A549 (cell line): Measurements from ENCODE around the gene LRIG1. TPM values are rescaled to one million over a fixed set of nuclear protein-coding genes. Genes with fewer than 3 reads are reported as not detected.

Source experiments
- ATAC-seq, 2 experiments: fragments of 200-7000 bp in 1 of 2; fragments of >200 bp in 1 of 2; cut with Nextera tagmentation in 1 of 2; cut with Tn5 transposase in 1 of 2; 3 replicates each; pipeline versions ENCODE4 v1.8.0 to v1.9.1; 2018 to 2020; ENCODE audit warnings: mild to moderate bottlenecking in 1 of 2, moderate library complexity in 1 of 2
- CTCF ChIA-PET: fragments of 300-600 bp; sonication (Branson Sonifier 250); formaldehyde crosslinking; extraction: SDS; loops from one replicate; lab custom pipeline; 2021; ENCODE audit warnings: antibody characterized with exemption, inconsistent platforms; lab: Yijun Ruan, JAX
- POLR2A ChIA-PET: fragments of 350-600 bp; formaldehyde crosslinking; extraction: SDS; loops from one replicate; lab custom pipeline; 2021; ENCODE audit warnings: antibody characterized with exemption, inconsistent platforms; lab: Yijun Ruan, JAX
- DNase-seq, 2 experiments: peaks; one replicate each; pipeline versions ENCODE4 v3.0.0 to v3.0.0-alpha.2; 2011 to 2016; ENCODE audit warnings: low read depth in 1 of 2, low spot score in 1 of 2
- FAIRE-seq: peaks from 2 replicates; lab custom pipeline; 2011; peaks lifted over from hg19 to GRCh38; lab: Jason Lieb, UNC
- H3K27ac ChIP-seq, 2 experiments: fragments of >200 bp; sonication (Bioruptor Twin); formaldehyde crosslinking; 3 replicates each; pipeline ENCODE4 v1.5.1; 2016 to 2017
- H3K4me1 ChIP-seq: fragments of >200 bp; sonication (Bioruptor Twin); formaldehyde crosslinking; 3 replicates; pipeline ENCODE4 v1.6.1; 2016
- H3K4me2 ChIP-seq: fragments of >200 bp; sonication (Bioruptor Twin); formaldehyde crosslinking; 3 replicates; pipeline ENCODE4 v1.6.1; 2016
- H3K4me3 ChIP-seq: fragments of >200 bp; sonication (Bioruptor Twin); formaldehyde crosslinking; 3 replicates; pipeline ENCODE4 v1.5.1; 2016
- H3K9me3 ChIP-seq: fragments of >200 bp; sonication (Bioruptor Twin); formaldehyde crosslinking; 3 replicates; pipeline ENCODE4 v1.6.1; 2016
- ATOH8 ChIP-seq: fragments of 250-450 bp; sonication (Bioruptor Pico); IDR thresholded peaks from 2 replicates; pipeline ENCODE4 v1.5.0; 2020; ENCODE audit warnings: low read depth, mild to moderate bottlenecking, moderate library complexity
- BHLHE40 ChIP-seq: IDR thresholded peaks from 2 replicates; pipeline ENCODE4 v1.6.1; 2012; ENCODE audit warnings: low read depth, low read length, inconsistent platforms
- CBX8 ChIP-seq: fragments of 200-600 bp; sonication (generic); IDR thresholded peaks from 2 replicates; pipeline ENCODE4 v1.6.1; 2016
- CEBPB ChIP-seq, 2 experiments: fragments of >200 bp in 1 of 2; sonication (Bioruptor Twin) in 1 of 2; formaldehyde crosslinking in 1 of 2; IDR thresholded peaks; 2 replicates each; pipeline ENCODE4 v1.6.1; 2012 to 2016
- EHMT2 ChIP-seq: fragments of 200-600 bp; sonication (generic); IDR thresholded peaks from 2 replicates; pipeline ENCODE4 v1.6.1; 2016; ENCODE audit warnings: antibody characterized with exemption, low read depth, mild to moderate bottlenecking, moderate library complexity
- HOXB5 ChIP-seq: fragments of 250-450 bp; sonication (Bioruptor Pico); IDR thresholded peaks from 2 replicates; pipeline ENCODE4 v1.5.0; 2020; ENCODE audit warnings: mild to moderate bottlenecking, moderate library complexity
- JUN ChIP-seq, 2 experiments: fragments of >200 bp; sonication (Bioruptor Twin); formaldehyde crosslinking; IDR thresholded peaks; 2 replicates in 1 of 2; 3 replicates in 1 of 2; pipeline ENCODE4 v1.6.1; 2016 to 2017
- MAFK ChIP-seq: fragments of 450-650 bp; IDR thresholded peaks from 2 replicates; pipeline ENCODE4 v1.6.1; 2014; ENCODE audit not compliant: partially characterized antibody
- MYC ChIP-seq: IDR thresholded peaks from 2 replicates; pipeline ENCODE4 v1.6.1; 2012; ENCODE audit warnings: mild to moderate bottlenecking, inconsistent platforms, low read length, improper control_type of control experiment, borderline replicate concordance
- NFE2L2 ChIP-seq: fragments of 150-350 bp; conservative IDR thresholded peaks from 2 replicates; pipeline ENCODE4 v1.6.1; 2014; ENCODE audit warnings: low read length
- POLR2AphosphoS2 ChIP-seq: conservative IDR thresholded peaks from 2 replicates; pipeline ENCODE4 v1.6.1; 2012; ENCODE audit warnings: low read length, improper control_type of control experiment, inconsistent platforms
- SMC3 ChIP-seq: fragments of >200 bp; sonication (Bioruptor Twin); formaldehyde crosslinking; IDR thresholded peaks from 3 replicates; pipeline ENCODE4 v1.6.1; 2018; ENCODE audit warnings: inconsistent platforms
- TFCP2L1 ChIP-seq: fragments of 250-450 bp; sonication (Bioruptor Pico); IDR thresholded peaks from 2 replicates; pipeline ENCODE4 v1.5.0; 2021; ENCODE audit warnings: mild to moderate bottlenecking
- WGBS: methylation state at CpG from one replicate; pipeline ENCODE4 v1.1.6; 2017; ENCODE audit errors: missing lambda C conversion rate; 5-methylcytosine and 5-hydroxymethylcytosine counted together
- polyA plus RNA-seq, 4 experiments: library from polyadenylated mRNA; depleted of rRNA in 3 of 4; stranded (reverse); fragments of >200 nt; fragmentation: RNase III in 1 of 4; extraction: RNeasy Plus Mini Kit Qiagen cat#74134 plus additional on column Dnase treatment in 1 of 4; gene quantifications; 2 replicates in 3 of 4; 3 replicates in 1 of 4; pipeline ENCODE4 v1.2.3, GENCODE V29; 2011 to 2017
- TF ChIP-seq, protein P1 (sequence below): fragments of 150-350 bp; IDR thresholded peaks from 2 replicates; pipeline ENCODE4 v1.6.1; 2014; ENCODE audit warnings: low read depth, mild to moderate bottlenecking, low read length
- TF ChIP-seq, protein P2 (sequence below): fragments of >200 bp; sonication (Bioruptor Twin); formaldehyde crosslinking; IDR thresholded peaks from 2 replicates; pipeline ENCODE4 v1.6.1; 2016
- TF ChIP-seq, protein P3 (sequence below): IDR thresholded peaks from 2 replicates; pipeline ENCODE4 v1.6.1; 2012

LRIG1 gene
- polyA plus RNA-seq, 2 of the 4 experiments (the other 2 are of a cell fraction): 1.8 to 6.2 TPM

- no peak for TF ChIP-seq MYC
- Histone ChIP-seq H3K4me2 (no peak overlapping the region), H3K4me3 (no peak overlapping the region), H3K9me3 (no peaks in the 10 kb centered on the region), H3K27ac (no peak overlapping the region), H3K4me1 (no peaks in the 10 kb centered on the region)
- ATAC-seq (no peak), DNase-seq (no peak), FAIRE-seq (no peak)
- ChIA-PET CTCF (interaction anchor here (1.8 kb wide), 1 partner anchor 479 kb away, joined by 4 read pairs; no protein-coding TSS in a partner anchor), POLR2A (no interaction called here)
- 86% methylated on average over 8 of the region's 8 CpGs for WGBS
These were observed 158.0 kb downstream of the LRIG1 start for GRCh38 chr3:66342717-66343356.

DNA sequence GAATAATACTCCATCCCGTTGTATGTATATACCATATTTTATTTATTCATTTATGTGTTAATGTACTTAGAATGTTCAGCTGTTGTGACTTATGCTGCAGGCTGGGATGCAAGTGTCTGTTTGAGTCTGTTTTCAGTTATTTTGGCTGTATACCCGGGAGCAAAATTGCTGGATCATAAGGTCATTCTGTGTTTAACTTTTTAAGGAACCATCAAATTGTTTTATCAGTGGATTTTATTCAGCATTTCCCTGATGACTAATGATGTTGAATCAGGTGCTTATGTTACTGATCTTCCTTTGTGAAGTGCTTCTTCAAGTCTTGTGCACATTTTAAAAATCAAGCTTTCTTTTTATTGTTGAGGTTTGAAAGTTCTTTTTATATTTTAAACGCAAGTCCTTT, 161.9 kb downstream of the LRIG1 start:
- no peak overlapping the region for H3K4me2 ChIP-seq
- no peak overlapping the region for H3K27ac ChIP-seq
- DNase-seq: no peak
- TF ChIP-seq CEBPB (IDR thresholded peaks at IDR 0.05) (no peak), TFCP2L1 (CRISPR knock-in tag) (no peak), NFE2L2 (no peak), BHLHE40 (no peak), MAFK (no peak)
- TF ChIP-seq, protein P1, sequence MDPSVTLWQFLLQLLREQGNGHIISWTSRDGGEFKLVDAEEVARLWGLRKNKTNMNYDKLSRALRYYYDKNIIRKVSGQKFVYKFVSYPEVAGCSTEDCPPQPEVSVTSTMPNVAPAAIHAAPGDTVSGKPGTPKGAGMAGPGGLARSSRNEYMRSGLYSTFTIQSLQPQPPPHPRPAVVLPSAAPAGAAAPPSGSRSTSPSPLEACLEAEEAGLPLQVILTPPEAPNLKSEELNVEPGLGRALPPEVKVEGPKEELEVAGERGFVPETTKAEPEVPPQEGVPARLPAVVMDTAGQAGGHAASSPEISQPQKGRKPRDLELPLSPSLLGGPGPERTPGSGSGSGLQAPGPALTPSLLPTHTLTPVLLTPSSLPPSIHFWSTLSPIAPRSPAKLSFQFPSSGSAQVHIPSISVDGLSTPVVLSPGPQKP: no peak
- TF ChIP-seq, all 56 proteins: peak for 0
- H3K9me3 ChIP-seq: no peaks in the 10 kb centered on the region
- WGBS: 61% methylated on average over 3 of the region's 3 CpGs
- no peaks in the 10 kb centered on the region for H3K4me1 ChIP-seq
- H3K4me3 ChIP-seq: no peak overlapping the region
- CTCF ChIA-PET: no interaction called here
- FAIRE-seq (no peak), ATAC-seq (no peak)
- POLR2A ChIA-PET: no interaction called here

DNA sequence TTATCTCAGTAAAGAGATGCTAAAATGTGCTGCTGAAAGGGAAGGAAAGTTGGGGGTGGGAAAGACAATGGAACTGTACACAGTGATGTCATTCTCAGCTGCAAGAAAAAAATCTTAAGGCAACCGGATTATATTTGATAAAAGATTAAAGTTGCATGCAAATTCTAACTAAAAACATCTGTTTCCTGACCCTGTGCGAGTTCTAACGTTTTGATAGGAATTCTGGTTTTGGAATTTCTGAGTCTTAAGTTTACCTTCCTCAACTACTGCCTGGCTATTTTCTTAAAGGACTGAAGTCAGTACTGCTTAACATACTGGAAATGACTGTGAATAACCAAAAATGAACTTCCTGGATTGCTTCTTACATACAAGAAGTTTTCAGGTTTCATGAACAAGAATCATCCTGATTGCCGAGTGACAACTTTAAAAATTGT, 164.5 kb downstream of the LRIG1 start:
- ChIA-PET CTCF (no interaction called here), POLR2A (no interaction called here)
- FAIRE-seq (no peak), DNase-seq (no peak), ATAC-seq (no peak)
- Histone ChIP-seq H3K4me1 (no peaks in the 10 kb centered on the region), H3K27ac (no peak overlapping the region), H3K4me2 (no peak overlapping the region), H3K9me3 (no peaks in the 10 kb centered on the region), H3K4me3 (no peak overlapping the region)
- TF ChIP-seq, protein P2, sequence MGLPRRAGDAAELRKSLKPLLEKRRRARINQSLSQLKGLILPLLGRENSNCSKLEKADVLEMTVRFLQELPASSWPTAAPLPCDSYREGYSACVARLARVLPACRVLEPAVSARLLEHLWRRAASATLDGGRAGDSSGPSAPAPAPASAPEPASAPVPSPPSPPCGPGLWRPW: no peak
- 55% methylated on average over 4 of the region's 4 CpGs for WGBS

- POLR2A ChIA-PET: no interaction called here
- no peak for ATAC-seq
- no peak overlapping the region for H3K27ac ChIP-seq
- no peak overlapping the region for H3K4me2 ChIP-seq
- no peak overlapping the region for H3K4me3 ChIP-seq
- no peaks in the 10 kb centered on the region for H3K9me3 ChIP-seq
- no peaks in the 10 kb centered on the region for H3K4me1 ChIP-seq
- TF ChIP-seq SMC3: no peak
- TF ChIP-seq JUN (IDR thresholded peaks at IDR 0.05): no peak
- no peak for TF ChIP-seq BHLHE40
- TF ChIP-seq ATOH8 (CRISPR knock-in tag): no peak
- no peak for TF ChIP-seq POLR2AphosphoS2
- no peak for TF ChIP-seq CBX8
- TF ChIP-seq, protein P3, sequence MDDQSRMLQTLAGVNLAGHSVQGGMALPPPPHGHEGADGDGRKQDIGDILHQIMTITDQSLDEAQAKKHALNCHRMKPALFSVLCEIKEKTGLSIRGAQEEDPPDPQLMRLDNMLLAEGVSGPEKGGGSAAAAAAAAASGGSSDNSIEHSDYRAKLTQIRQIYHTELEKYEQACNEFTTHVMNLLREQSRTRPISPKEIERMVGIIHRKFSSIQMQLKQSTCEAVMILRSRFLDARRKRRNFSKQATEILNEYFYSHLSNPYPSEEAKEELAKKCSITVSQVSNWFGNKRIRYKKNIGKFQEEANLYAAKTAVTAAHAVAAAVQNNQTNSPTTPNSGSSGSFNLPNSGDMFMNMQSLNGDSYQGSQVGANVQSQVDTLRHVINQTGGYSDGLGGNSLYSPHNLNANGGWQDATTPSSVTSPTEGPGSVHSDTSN: no peak
- no peak for TF ChIP-seq HOXB5 (CRISPR knock-in tag)
- no peak for TF ChIP-seq EHMT2
- no peak for TF ChIP-seq MAFK
- TF ChIP-seq, protein P1: no peak
- TF ChIP-seq, all 56 proteins: peak for 0
- WGBS: 90% methylated on average over 2 of the region's 2 CpGs
- CTCF ChIA-PET: no interaction called here
- DNase-seq (no peak), FAIRE-seq (no peak)
These were observed 165.2 kb downstream of the LRIG1 start for GRCh38 chr3:66335671-66336070.
